A673 (cell line): ENCODE measurements around the gene RERE. TPM values are rescaled to one million over a fixed set of nuclear protein-coding genes. Genes with fewer than 3 reads are reported as not detected.

Experiments
- BruUV-seq: library from RNA; stranded (reverse); fragments of 400-500 nt; replicated peaks from 2 replicates; lab custom pipeline; 2021; lab: Mats Ljungman, UMichigan
- CTCF ChIA-PET: fragments of 300-600 bp; sonication (Branson Sonifier 250); formaldehyde crosslinking; loops from one replicate; lab custom pipeline; 2022; ENCODE audit warnings: antibody characterized with exemption; lab: Charles Lee
- POLR2A ChIA-PET: fragments of 300-600 bp; sonication (Branson Sonifier 250); formaldehyde crosslinking; loops from one replicate; lab custom pipeline; 2022; ENCODE audit warnings: antibody characterized with exemption; ENCODE audit not compliant: low non-redundant PET; lab: Charles Lee
- DNase-seq: peaks from one replicate; pipeline ENCODE4 v3.0.0-alpha.2; 2015; ENCODE audit warnings: low spot score
- H3K27ac ChIP-seq: fragments of 200-600 bp; sonication (generic); 2 replicates; pipeline ENCODE4 v1.5.1; 2016; ENCODE audit warnings: mixed run types, low read depth, mild to moderate bottlenecking, mixed read lengths, antibody characterized with exemption, low read length; ENCODE audit not compliant: poor library complexity, severe bottlenecking
- H3K27me3 ChIP-seq: fragments of 200-600 bp; sonication (generic); replicated peaks from 2 replicates; pipeline ENCODE4 v1.6.1; 2017; ENCODE audit warnings: mixed run types, low read depth, mild to moderate bottlenecking, mixed read lengths, antibody characterized with exemption, low read length; ENCODE audit not compliant: insufficient read depth, poor library complexity
- H3K36me3 ChIP-seq: fragments of 200-600 bp; sonication (generic); 2 replicates; pipeline ENCODE4 v1.6.1; 2016; ENCODE audit warnings: mixed run types, mild to moderate bottlenecking, mixed read lengths, antibody characterized with exemption, low read length; ENCODE audit not compliant: insufficient read depth, poor library complexity, severe bottlenecking
- H3K4me1 ChIP-seq: fragments of 200-600 bp; sonication (generic); 2 replicates; pipeline ENCODE4 v1.6.1; 2017; ENCODE audit warnings: mixed run types, mild to moderate bottlenecking, mixed read lengths, antibody characterized with exemption, low read length; ENCODE audit not compliant: insufficient read depth, poor library complexity, severe bottlenecking
- H3K4me3 ChIP-seq: fragments of 200-600 bp; sonication (generic); 2 replicates; pipeline ENCODE4 v1.5.1; 2016; ENCODE audit warnings: low read depth, mixed run types, mild to moderate bottlenecking, mixed read lengths, low read length; ENCODE audit not compliant: poor library complexity, severe bottlenecking
- H3K9me3 ChIP-seq: fragments of 200-600 bp; sonication (generic); 2 replicates; pipeline ENCODE4 v1.6.1; 2016; ENCODE audit warnings: mixed run types, low read depth, mild to moderate bottlenecking, mixed read lengths, antibody characterized with exemption, low read length; ENCODE audit not compliant: poor library complexity, severe bottlenecking
- EZH2 ChIP-seq: fragments of 200-600 bp; sonication (generic); IDR thresholded peaks from 2 replicates; pipeline ENCODE4 v1.6.1; 2017; ENCODE audit warnings: borderline replicate concordance, low read depth, mild to moderate bottlenecking, mixed read lengths, antibody characterized with exemption, low read length; ENCODE audit not compliant: poor library complexity, severe bottlenecking
- intact Hi-C: fragments of 100-400 bp; cut with micrococcal nuclease; formaldehyde crosslinking; loops from one replicate; pipeline ENCODE4 v1.10.0; 2022; ENCODE audit not compliant: unreplicated experiment
- total RNA-seq: library from RNA; stranded (reverse); gene quantifications from 2 replicates; pipeline ENCODE4 v1.2.3, GENCODE V29; 2021
- TF ChIP-seq, protein P1 (sequence below): fragments of 300-800, 200-600 bp; sonication (generic); conservative IDR thresholded peaks from 2 replicates; pipeline ENCODE4 v1.5.1; 2017; ENCODE audit warnings: low read depth, mild to moderate bottlenecking, antibody characterized with exemption, low read length, moderate library complexity, mixed read lengths

RERE gene
- total RNA-seq, 1 experiment from 2014 or later, result 188 TPM

DNA sequence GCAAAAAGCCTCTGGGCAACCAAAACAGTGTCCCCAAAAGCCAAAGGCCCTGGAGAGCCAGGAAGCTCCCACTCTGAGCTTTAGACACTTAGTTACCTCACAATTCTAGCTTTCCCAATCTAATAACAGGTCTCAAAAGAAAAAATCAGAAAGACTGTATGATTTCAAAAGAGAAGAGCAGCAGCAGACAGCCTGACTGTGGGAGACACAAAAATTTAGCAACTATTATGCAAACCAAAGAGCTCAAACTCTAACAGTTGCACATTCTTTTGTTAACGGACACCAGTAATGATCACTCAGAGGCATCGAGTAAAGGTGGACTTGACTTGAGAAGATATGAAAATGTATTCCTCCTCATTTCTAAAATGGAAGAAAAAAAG lies 339.5 kb downstream of the RERE start:
- no peak for TF ChIP-seq EZH2
- TF ChIP-seq, protein P1, sequence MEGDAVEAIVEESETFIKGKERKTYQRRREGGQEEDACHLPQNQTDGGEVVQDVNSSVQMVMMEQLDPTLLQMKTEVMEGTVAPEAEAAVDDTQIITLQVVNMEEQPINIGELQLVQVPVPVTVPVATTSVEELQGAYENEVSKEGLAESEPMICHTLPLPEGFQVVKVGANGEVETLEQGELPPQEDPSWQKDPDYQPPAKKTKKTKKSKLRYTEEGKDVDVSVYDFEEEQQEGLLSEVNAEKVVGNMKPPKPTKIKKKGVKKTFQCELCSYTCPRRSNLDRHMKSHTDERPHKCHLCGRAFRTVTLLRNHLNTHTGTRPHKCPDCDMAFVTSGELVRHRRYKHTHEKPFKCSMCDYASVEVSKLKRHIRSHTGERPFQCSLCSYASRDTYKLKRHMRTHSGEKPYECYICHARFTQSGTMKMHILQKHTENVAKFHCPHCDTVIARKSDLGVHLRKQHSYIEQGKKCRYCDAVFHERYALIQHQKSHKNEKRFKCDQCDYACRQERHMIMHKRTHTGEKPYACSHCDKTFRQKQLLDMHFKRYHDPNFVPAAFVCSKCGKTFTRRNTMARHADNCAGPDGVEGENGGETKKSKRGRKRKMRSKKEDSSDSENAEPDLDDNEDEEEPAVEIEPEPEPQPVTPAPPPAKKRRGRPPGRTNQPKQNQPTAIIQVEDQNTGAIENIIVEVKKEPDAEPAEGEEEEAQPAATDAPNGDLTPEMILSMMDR, result no peak
- POLR2A ChIA-PET, result no interaction called here
- H3K27me3 ChIP-seq, result no peaks in the 10 kb centered on the region
- H3K36me3 ChIP-seq, result no peaks in the 10 kb centered on the region
- no TSS peak for BruUV-seq
- peak overlapping the region; percentile 53 for H3K27ac ChIP-seq
- H3K4me3 ChIP-seq, result no peak overlapping the region
- CTCF ChIA-PET, result no interaction called here
- peaks cover 79% of the 10 kb centered on the region for H3K4me1 ChIP-seq
- DNase-seq, result no peak
- intact Hi-C loops, result no loop called here
- H3K9me3 ChIP-seq, result no peaks in the 10 kb centered on the region

- Histone ChIP-seq H3K9me3 (no peaks in the 10 kb centered on the region), H3K36me3 (no peaks in the 10 kb centered on the region), H3K27me3 (no peaks in the 10 kb centered on the region), H3K27ac (peak overlapping the region; percentile 53), H3K4me3 (no peak overlapping the region), H3K4me1 (peaks cover 78% of the 10 kb centered on the region)
- no TSS peak for BruUV-seq
- DNase-seq, result no peak
- TF ChIP-seq, protein P1, result no peak
- no peak for TF ChIP-seq EZH2
- ChIA-PET POLR2A (no interaction called here), CTCF (no interaction called here)
- intact Hi-C loops, result no loop called here
Observed at GRCh38 chr1:8477166-8477982, 340.1 kb downstream of the RERE start.

DNA sequence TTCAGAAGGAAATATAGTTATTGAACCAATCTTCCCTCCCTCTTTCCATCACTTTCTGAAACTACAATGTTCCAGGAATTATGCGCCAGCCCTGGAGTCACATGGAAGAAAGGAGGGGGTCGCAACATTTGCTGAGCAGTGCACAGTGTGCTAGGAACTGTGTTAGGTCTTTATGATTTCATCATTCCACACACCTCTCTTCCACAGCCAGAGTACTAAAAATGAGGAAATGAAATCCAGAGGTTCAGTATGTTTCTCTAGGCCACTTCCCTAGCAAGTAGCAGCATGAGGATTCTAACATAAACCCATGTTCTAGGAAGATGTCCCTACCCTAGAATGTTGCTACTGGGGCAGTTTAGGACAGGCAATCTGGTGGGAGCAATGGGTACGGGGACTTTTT lies 341.4 kb downstream of the RERE start:
- no peaks in the 10 kb centered on the region for H3K36me3 ChIP-seq
- H3K4me1 ChIP-seq, result peaks cover 67% of the 10 kb centered on the region
- CTCF ChIA-PET, result no interaction called here
- BruUV-seq, result no TSS peak
- H3K4me3 ChIP-seq, result no peak overlapping the region
- H3K9me3 ChIP-seq, result no peaks in the 10 kb centered on the region
- intact Hi-C loops, result no loop called here
- peak overlapping the region; percentile 64 for H3K27ac ChIP-seq
- POLR2A ChIA-PET, result no interaction called here
- no peak for TF ChIP-seq EZH2
- TF ChIP-seq, protein P1, result no peak
- DNase-seq, result no peak
- no peaks in the 10 kb centered on the region for H3K27me3 ChIP-seq
